WERI-Rb-1 (cell line): ENCODE results near the gene FN1.

Experiments used
- DNase-seq: peaks from one replicate; pipeline ENCODE4 v3.0.0-alpha.2; 2020
- H3K27ac ChIP-seq: fragments of 250-450 bp; sonication (Bioruptor Pico); 2 replicates; pipeline ENCODE4 v1.5.1; 2020; ENCODE audit warnings: mild to moderate bottlenecking, moderate library complexity
- H3K27me3 ChIP-seq: fragments of 250-450 bp; sonication (Bioruptor Pico); 2 replicates; pipeline ENCODE4 v1.5.1; 2021; ENCODE audit warnings: mild to moderate bottlenecking, low read depth, moderate library complexity; ENCODE audit not compliant: insufficient read depth, severe bottlenecking
- H3K36me3 ChIP-seq: fragments of 250-450 bp; sonication (Bioruptor Pico); 2 replicates; pipeline ENCODE4 v1.5.1; 2020; ENCODE audit warnings: mild to moderate bottlenecking, moderate library complexity
- H3K4me3 ChIP-seq: 2 replicates; pipeline ENCODE4 v1.5.1; 2011; ENCODE audit warnings: low read depth, mild to moderate bottlenecking, control low read depth, low read length
- H3K9me3 ChIP-seq: fragments of 250-450 bp; sonication (Bioruptor Pico); 2 replicates; pipeline ENCODE4 v1.5.1; 2021; ENCODE audit warnings: mild to moderate bottlenecking, moderate library complexity; ENCODE audit not compliant: severe bottlenecking
- TF ChIP-seq, protein P1 (sequence below): IDR thresholded peaks from 2 replicates; pipeline ENCODE4 v1.5.1; 2011; ENCODE audit warnings: low read depth, mild to moderate bottlenecking, control low read depth, inconsistent platforms, low read length

Gene FN1

DNA sequence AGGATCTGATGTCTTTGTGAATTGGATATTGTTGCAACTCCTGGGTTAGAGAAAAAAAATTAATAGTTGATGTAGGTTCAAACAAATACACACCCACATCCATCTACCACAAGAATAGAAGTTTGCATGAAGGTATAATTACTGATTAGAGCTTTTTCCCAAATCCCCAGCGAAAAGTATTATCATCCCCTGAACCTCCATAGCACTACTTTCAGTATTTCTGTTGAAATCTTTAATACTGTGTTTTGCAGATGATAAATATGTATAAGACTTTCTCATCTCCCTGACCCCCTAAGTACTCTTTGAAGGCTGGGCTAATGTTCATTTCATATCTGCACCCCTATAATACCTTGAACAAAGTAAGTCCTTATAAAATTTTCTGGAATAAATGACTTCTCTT is 6.4 kb downstream of the FN1 start:
- H3K4me3 ChIP-seq = no peak overlapping the region
- TF ChIP-seq, protein P1, sequence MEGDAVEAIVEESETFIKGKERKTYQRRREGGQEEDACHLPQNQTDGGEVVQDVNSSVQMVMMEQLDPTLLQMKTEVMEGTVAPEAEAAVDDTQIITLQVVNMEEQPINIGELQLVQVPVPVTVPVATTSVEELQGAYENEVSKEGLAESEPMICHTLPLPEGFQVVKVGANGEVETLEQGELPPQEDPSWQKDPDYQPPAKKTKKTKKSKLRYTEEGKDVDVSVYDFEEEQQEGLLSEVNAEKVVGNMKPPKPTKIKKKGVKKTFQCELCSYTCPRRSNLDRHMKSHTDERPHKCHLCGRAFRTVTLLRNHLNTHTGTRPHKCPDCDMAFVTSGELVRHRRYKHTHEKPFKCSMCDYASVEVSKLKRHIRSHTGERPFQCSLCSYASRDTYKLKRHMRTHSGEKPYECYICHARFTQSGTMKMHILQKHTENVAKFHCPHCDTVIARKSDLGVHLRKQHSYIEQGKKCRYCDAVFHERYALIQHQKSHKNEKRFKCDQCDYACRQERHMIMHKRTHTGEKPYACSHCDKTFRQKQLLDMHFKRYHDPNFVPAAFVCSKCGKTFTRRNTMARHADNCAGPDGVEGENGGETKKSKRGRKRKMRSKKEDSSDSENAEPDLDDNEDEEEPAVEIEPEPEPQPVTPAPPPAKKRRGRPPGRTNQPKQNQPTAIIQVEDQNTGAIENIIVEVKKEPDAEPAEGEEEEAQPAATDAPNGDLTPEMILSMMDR = no peak
- H3K36me3 ChIP-seq = no peaks in the 10 kb centered on the region
- H3K27me3 ChIP-seq = no peaks in the 10 kb centered on the region
- no peaks in the 10 kb centered on the region for H3K9me3 ChIP-seq
- DNase-seq = no peak
- no peak overlapping the region for H3K27ac ChIP-seq

DNA sequence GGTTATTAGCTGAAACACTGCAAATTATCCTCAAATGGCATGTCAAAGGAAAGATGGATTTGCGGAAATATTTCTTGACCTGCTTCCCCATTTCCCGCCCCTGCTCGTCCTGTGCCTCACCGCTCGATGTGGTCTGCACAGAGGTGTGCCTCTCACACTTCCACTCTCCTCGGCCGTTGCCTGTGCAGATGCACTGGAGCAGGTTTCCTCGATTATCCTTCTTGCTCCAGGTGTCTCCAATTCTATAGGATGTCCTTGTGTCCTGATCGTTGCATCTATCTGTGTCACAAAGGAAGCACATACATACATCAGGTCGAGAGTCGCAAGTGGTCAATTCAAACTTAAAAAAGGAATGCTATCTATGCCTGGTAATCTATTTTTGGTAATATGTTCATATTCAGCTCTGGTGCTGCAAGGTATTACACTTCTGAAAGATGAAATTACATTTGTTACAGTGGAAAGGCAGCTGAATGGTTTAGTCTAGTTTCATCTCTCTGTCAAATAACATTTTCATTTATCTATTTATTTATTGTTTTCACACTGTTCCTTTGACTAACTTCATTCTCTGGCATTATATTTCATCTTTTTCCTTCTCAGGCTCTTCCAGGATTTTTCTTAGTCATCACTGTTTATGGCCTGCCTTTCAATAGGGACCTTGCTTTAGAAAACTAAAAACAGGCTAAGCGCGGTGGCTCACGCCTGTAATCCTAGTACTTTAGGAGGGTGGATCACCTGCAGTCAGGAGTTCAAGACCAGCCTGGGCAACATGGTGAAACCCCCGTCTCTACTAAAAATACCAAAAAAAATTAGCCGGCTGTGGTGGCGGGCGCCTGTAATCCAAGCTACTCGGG is 7.6 kb downstream of the FN1 start:
- H3K27ac ChIP-seq = no peak overlapping the region
- no peak overlapping the region for H3K4me3 ChIP-seq

DNA sequence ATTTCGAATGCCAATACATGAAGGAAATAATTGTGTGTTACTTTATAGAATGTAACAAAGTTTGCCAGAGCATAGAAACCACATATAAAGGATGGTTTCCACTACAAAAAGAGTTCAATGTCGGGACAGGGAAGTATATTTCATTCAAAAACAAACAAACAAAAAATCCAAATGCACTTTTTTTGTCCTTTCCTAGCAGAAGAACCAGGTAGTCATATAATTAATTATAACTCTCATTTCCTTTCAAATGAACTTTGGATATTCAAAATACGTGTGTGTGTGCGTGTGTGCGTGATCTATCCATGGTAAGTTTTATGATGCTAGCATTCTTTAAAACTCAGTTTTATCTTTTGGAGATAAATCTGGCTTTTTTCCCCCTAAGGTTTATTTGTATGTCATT is 8.3 kb downstream of the FN1 start:
- H3K9me3 ChIP-seq = no peaks in the 10 kb centered on the region
- no peak overlapping the region for H3K27ac ChIP-seq
- H3K4me3 ChIP-seq = no peak overlapping the region
- no peaks in the 10 kb centered on the region for H3K27me3 ChIP-seq
- TF ChIP-seq, protein P1 = no peak
- no peaks in the 10 kb centered on the region for H3K36me3 ChIP-seq
- DNase-seq = no peak

More for the DNA sequence above, 7.6 kb downstream of the FN1 start:
- TF ChIP-seq, protein P1 = no peak
- no peaks in the 10 kb centered on the region for H3K36me3 ChIP-seq
- no peaks in the 10 kb centered on the region for H3K27me3 ChIP-seq
- no peak for DNase-seq
- no peaks in the 10 kb centered on the region for H3K9me3 ChIP-seq

DNA sequence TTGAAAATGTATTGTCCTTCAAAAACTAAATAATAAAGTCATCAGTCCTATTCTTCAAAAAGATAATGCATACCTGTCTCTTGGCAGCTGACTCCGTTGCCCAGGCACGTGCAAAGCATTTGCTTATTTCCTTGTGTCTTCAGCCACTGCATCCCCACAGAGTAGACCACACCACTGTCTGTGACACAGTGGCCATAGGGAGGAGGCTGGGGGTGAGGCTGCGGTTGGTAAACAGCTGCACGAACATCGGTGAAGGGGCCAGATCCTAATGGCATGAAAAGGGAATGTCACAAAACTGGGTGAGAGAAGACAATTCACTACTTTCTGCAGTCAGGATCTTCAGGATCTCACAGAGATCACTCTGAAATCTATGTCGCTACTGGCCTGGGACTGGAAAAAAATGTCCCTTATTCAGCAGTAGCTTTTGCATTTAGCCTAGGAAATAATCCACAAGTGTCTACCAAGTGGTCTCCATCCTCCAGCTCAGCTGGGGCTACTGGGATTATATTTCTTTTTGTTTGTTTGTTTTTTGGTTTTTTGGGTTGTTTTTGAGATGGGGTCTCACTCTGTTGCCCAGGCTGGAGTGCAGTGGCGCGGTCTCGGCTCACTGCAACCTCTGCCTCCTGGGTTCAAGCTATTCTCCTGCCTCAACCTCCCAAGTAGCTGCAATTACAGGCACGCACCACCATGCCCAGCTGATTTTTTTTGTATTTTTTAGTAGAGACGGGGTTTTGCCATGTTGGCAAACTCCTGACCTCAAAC is 10.7 kb downstream of the FN1 start:
- Histone ChIP-seq H3K4me3 (no peak overlapping the region), H3K9me3 (no peaks in the 10 kb centered on the region), H3K36me3 (no peaks in the 10 kb centered on the region), H3K27ac (no peak overlapping the region), H3K27me3 (no peaks in the 10 kb centered on the region)
- TF ChIP-seq, protein P1 = no peak
- DNase-seq = no peak

DNA sequence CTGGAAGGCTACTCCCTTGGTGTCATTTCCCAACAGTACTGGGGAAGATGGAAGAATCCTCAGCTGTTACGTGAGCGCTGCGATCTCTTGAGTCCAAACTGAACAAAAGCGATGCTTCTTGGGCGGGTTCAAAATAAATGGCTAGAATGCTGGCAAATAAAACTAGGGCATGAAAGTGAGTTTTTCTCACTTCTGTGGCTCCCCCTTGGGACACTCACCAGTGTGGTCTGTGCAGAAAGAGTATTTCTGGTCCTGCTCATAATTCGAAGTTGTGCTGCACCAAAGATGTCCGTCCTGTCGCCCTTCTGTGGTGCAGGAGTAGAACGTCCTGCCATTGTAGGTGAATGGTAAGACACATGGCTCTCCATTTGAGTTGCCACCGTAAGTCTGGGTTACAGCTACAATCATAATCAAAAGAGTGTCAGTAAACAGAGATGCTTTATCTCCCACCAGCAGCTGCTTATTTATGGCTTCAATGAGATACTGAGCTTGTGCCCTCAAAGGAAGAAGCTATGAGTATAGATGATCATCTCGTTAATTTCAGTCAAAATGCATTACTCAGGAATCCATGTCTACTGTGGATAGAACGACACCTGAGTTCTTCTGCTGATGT is 11.8 kb downstream of the FN1 start:
- DNase-seq = no peak
- H3K4me3 ChIP-seq = no peak overlapping the region
- TF ChIP-seq, protein P1 = no peak
- H3K27me3 ChIP-seq = no peaks in the 10 kb centered on the region
- no peak overlapping the region for H3K27ac ChIP-seq
- H3K36me3 ChIP-seq = no peaks in the 10 kb centered on the region
- no peaks in the 10 kb centered on the region for H3K9me3 ChIP-seq
